Activated T-helper 1 cell treated with Interleukin-2 at 50 U/mL for 16 hours (primary cell): ENCODE results near the gene COG7.
"Not testable (repeated sequence)": the region's sequence is repeated elsewhere in the genome, so short reads cannot be mapped to it uniquely, and the experiment has no call there.

Experiments used
- DNase-seq: peaks from one replicate; pipeline ENCODE4 v3.0.0-alpha.2; 2020; ENCODE audit warnings: low read depth

Gene COG7

DNA sequence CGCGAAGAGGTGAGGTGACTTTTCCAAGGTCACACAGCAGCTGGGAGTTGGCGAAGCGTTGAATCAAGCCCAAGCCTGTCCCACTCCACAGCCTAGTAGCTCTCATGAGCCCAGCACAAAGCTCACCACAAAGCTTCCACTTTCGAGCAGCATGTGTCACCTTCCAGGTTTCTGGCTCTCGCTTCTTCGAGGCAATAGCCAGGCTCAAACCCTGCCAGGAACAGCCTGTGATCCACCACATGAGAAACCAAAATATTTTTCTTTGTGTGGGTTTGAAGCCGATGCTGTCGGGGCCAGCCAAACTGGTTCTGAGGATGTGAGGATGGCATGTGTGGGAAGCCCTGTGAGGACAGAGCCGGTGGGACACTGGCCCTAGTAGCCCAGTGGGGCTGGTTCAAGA lies 68.1 kb downstream of the COG7 start:
- DNase-seq = no peak

DNA sequence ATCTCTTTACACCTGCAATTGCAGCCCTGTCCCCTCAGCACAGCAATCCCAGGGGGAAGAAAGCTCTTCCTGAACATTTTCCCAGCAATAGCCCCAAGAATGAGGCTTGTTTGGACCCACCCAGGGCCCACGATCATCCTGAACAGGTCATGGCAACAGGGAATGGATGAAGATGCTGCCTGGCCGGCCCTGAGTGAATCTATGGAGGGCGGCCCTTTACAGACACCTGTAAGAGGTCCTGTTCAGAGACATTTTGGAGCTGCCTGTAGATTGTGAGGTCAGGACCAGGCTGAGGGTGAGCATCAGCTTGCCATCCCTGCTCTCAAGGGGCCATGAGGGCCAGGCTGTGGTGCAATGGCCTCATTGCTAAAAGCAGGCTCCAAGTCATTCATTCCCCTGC lies 69.1 kb downstream of the COG7 start:
- no peak for DNase-seq

DNA sequence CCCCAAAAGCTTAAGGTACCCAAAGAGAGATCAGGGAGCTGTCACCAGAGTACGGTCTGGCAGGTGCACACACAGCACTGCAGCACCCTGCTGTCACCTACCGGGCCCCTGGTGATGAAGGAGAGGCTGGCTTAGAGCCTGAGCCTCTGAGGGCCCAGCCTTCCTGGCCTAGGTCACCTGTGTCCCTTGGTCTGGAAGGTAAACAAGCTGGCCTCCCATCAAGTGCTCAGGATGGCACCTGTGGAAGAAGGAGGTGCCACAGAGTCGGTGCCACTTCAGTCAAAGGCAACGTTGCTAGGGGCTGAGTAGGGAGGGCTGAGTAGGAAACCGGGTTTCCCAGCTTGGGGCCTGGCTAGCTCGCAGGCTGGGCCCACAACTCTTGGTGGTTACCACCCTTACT lies 70.7 kb downstream of the COG7 start:
- no peak for DNase-seq

DNA sequence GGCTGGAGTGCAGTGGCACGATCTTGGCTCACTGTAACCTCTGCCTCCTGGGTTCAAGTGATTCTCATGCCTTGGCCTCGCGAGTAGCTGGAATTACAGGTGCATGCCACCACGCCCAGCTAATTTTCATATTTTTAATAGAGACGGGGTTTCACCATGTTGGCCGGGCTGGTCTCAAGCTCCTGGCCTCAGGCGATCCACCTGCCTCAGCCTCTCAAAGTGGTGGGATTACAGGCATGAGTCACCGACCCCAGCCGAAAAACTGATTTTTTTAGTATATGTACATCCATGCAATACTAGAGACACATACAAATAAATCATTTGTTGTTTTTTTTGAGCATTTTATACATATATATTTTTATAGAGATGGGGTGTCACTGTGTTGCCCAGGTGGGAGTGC lies 71.3 kb downstream of the COG7 start:
- not testable (repeated sequence) for DNase-seq

DNA sequence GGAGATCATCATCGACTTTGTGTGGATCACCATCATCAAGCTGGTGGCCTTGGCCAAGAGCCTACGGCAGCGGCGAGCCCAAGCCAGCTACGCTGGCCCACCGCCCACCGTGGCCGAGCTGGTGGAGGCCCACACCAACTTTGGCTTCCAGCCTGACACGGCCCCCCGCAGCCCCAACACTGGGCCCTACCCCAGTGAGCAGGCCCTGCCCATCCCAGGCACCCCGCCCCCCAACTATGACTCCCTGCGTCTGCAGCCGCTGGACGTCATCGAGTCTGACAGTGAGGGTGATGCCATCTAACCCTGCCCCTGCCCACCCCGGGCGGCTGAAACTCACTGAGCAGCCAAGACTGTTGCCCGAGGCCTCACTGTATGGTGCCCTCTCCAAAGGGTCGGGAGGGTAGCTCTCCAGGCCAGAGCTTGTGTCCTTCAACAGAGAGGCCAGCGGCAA lies 72.5 kb downstream of the COG7 start:
- no peak for DNase-seq

DNA sequence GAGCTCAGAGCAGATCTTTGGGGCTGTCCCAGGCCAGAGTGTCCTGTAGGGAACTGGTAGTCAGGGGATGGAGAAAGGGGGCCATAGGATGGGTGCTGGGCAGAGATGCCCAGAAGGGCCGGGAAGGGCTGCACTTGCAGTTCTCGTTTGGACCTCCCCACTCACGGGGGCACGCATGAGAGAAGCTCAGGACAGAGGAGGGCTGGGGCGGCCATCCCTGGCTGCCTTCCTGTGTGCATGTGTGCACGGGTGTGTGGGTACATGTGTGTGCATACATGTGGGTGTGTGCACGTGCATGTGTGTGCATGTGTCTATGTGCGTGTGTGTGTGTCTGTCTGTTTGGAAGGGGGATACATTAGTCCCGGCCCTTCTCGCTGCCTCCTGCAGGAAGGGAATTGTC lies 73.3 kb downstream of the COG7 start:
- no peak for DNase-seq

DNA sequence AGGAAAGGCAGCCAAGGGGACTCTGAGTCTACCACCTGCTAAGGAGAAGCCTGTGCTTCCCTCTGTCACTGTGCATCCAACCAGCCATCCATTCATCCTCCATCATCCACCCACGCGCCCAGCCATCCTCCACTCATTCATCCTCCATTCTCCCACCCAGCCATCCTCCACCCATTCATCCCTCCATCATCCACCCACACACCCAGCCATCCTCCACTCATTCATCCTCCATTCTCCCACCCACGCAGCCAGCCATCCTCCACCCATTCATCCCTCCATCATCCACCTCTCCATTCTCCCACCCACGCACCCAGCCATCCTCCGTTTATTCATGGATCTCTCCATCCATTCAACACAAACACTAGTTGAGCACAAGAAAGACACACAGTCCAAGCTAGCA lies 74.1 kb downstream of the COG7 start:
- no peak for DNase-seq

DNA sequence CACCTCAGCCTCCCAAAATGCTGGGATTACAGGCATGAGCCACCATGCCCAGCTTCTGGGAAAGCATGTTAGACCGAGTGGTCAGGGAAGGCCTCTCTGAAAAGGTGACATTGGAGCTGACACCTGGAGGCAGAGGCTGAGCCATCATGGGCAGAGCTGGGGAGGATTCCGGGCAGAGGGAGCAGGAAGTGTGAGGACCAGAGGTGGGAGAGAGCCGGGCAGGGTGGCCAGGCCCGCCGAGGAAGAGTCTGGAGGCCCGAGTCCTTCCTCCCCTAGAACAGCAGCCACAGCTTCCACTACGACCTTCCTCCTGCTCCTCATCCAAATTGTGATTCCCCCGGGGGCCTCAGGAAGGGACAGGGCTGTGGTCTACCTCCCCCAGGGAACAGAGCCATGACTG lies 74.7 kb downstream of the COG7 start:
- DNase-seq = no peak

DNA sequence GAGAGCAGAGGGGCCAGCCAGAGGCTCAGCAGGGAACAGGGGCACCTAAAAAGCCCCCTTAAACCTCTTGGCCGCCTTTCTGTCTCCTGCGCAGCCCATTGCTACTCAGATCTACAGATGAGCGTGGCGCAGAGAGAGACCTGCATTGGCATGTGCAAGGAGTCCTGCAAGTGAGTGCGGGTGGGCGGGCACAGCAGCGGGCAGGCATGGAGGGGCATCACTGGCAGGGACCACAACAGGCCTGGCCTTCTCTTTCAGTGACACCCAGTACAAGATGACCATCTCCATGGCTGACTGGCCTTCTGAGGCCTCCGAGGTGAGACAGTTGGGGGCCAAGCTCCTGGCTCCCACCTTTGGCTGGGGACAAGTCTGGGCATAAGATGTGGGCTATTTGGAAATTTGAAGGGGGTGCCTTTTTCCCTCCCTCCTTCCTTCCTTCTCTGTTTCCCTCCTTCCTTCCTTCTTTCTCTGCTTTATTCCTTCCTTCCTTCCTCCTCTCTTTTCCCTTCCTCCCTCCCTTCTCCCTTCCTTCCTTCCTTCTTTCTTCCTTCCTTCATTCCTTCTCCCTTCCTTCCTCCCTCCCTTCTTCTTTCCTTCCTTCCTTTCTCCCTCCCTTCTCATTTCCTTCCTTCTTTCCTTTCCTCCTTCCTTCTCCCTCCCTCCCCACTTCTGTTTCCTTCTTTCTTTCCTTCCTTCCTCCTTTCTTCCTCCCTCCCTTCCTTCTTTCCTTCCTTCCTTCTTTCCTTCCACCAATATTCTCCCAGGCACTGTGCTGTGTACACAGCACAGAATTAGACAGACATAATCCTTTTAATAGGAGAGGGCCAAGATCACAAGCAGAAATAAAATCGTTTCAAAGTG lies 75.7 kb downstream of the COG7 start:
- no peak for DNase-seq

DNA sequence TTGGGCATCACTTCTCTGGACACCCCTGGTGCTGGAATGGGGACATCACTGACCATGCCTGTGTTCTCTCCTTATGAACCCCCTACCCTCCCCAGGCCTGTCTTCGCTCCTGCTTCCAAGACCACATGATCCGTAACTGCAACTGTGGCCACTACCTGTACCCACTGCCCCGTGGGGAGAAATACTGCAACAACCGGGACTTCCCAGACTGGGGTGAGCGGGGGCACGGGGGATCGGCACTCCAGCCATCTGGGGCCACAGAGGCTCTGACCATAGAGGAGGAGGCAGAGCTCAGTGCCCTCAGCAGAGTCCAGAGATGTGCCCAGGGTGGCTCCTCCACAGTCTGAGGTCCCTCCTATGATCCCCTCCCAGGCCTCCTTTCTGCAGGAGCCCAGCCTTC lies 77.3 kb downstream of the COG7 start:
- DNase-seq = no peak

DNA sequence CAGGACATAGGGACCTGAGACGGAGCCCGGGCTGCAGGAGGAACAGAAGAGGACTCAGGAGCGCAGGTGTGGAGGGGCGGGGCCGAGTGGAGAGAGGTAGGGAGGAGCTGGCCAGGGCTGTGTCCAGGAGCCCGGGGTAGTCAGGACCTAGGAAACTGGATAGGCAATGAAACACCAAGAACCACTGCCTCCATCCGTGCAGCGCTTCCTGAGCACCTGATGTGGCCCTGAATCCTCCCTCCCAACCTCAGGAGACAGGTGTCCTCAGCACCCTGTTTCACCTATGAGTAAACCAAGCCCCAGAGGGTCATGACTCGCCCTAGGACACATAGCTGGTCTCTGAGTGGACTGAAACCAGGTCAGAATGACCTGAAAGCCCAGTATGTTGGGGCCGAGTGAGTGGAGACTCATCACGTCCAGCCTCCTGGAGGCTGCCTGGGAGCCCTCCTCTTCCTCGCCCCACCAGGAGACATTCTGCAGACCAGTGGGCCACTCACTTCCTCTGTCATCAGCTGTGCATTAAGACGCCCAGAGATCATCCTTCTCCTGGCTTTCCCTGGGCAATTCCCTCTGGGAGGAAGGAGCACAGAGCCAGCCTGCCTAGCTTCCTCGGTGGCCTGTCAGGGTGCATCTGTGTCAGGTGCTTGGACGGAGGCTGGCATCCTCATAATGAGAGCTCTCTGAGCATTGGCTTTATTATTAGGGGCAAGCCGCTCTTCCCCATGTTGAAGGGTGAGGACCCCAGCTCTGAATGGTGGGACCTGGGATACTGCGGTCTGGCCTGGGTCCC lies 78.1 kb downstream of the COG7 start:
- no peak for DNase-seq

DNA sequence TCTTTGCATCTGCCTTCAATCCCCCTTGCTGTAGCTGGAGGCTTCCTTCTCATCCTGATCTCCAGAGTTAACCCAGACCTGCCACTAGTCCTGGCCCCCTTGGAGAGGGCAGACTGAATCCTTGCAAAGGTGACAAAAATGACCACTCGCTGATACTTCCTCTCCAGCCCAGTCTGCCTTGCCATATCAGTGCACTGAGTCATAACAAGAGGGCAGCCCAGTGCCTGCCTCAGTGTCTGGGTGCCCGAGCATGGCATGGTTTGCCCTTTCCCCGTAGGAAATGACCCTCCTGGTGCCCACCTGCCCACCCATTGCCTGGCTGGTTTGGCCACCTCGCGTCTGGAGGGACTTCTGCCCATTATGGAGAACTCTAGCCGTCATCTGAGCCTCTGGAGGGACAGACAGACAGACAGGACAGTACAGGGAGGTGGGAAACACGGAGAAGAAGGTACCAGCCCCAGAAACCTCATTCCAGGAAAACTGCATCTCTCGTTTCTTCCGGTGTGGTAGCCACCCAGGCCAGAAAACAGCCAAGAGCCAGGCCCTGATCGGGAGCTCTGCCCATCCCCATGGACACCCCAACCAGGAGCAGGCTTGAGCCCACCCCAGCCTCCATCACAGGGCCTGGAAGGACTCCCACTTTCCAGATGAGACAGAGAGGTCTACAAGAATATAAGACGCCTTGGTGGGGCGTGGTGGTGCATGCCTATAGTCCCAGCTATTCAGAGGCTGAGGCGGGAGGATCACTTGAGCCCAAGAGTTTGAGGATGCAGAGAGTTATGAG lies 79.4 kb downstream of the COG7 start:
- DNase-seq = no peak

DNA sequence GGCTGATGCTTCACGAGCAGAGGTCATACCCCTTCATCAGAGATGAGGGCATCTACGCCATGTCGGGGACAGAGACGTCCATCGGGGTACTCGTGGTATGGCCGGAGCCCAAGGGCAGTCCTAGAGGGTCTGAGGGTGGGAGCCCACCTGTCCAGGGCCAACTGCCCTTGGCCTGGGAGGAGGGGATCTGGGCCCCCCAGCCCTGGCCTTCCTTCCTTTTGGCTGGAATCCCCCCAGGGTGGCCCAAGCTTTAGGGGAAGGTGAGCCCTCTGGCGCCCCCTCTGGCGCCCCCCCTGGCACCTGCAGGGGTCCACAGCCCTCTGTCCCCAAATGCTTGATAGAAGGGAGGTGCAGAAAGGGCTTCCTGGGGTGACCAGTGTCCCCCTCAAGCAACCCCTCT lies 81.6 kb downstream of the COG7 start:
- DNase-seq = no peak

DNA sequence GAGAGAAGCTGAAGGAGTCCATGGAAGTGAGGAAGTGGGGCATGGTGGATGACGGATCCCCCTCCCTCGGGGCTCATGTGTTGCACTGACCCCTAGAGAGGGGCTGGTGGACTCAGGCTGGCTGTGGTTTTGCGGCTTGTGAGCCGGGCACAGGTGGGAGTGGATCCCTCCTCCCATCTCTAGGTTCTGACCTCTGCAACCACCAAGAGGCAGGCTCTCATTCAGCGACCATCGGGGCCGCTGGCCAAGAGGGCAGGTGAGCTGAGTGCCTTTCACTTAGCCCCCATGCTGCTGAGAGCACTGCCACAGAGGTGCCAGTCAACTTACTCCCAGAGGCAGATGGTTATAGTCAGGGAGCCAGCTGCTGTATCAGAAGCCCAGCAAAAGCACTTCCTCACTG lies 83.6 kb downstream of the COG7 start:
- DNase-seq = no peak

DNA sequence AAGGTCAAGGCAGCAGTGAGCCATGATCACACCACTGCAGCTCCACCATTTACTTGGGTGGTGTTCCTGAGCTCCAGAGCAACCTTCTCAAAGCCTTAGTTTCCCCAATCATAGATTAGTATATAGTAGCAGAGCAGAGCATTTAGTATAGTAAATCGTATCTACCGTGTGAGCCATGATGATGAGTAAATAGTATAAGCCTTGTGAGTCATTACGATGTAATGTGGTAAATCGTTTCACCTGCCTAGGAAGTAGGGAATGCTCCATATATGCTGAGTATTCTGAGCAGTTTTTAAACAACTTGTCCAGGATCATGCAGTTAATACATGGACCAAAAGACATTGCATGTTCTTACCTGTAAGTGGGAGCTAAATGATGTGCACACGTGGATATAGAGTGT lies 84.5 kb downstream of the COG7 start:
- no peak for DNase-seq

DNA sequence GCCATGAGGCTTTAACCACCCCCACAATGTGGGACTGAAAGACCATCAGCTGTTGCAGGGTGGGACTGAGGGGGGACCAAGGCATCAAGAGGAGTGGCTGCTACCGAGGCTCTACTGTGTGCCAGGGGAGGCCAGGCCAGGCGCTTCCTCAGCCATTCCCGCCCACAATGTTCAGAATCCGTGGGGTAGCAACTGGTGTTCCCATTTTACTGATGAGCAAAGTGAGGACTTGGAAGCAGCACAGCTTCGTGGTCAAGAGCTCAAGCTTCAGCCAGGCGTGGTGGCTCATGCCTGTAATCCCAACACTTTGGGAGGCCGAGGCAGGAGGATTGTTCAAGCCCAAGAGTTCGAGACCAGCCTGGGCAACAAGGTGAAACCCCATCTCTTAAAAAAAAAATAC lies 85.0 kb downstream of the COG7 start:
- no peak for DNase-seq

DNA sequence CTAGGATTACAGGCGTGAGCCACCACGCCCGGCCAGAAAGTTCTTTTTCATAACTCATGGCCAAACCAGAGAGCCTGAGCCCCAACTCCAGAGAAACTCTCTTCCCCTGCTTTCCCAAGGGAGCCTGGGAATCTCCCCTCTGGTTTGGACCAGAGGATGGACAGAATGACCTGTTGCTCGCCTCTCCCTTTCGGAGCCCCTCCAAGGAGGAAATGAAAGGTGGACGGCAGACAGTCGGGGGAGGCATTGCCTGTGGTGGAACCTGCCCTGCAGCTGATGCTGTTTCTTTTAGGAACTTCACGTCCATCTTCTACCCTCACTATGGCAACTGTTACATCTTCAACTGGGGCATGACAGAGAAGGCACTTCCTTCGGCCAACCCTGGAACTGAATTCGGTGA lies 85.4 kb downstream of the COG7 start:
- no peak for DNase-seq

DNA sequence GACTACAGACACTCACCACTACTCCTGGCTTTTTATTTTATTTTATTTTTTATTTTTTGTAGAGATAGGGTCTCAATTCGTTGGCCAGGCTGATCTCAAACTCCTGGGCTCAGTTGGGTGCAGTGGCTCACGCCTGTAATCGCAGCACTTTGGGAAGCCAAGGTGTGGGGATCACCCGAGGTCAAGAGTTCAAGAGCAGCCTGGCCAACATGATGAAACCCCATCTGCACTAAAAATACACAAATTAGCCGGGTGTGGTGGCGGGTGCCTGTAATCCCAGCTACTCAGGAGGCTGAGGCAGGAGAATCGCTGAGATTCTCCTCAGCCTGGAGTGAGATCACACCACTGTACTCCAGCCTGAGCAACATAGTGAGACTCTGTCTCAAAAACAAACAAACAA lies 86.6 kb downstream of the COG7 start:
- not testable (repeated sequence) for DNase-seq

DNA sequence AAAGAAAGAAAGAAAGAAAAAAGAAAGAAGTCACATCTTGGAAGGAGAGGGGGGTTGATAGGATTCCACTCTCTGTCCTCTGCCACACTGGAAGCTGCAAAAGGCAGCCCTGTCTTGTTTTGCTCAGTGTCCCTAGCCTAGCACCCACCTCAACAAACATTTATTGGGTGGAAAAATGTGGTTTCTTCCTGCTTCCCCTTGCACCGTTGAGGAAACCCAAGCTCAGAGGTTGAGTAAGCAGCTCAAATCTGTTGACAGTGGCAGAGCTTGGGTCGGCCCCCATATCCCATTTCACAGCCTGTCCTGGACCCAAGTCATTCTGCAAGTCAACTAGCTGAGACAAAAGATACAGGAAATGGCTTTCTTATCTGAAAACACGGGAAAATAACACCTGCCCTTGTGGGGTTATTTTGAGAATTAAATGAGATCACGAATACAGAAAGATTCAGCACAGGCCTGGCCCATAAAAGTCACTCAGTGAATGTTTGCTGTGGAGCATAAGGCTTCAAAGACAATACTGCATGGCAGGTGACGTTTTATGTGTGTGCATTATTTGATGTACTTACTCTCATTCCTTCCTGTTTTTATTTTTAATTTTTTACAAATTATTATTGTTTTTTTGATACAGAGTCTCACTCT lies 87.3 kb downstream of the COG7 start:
- no peak for DNase-seq

DNA sequence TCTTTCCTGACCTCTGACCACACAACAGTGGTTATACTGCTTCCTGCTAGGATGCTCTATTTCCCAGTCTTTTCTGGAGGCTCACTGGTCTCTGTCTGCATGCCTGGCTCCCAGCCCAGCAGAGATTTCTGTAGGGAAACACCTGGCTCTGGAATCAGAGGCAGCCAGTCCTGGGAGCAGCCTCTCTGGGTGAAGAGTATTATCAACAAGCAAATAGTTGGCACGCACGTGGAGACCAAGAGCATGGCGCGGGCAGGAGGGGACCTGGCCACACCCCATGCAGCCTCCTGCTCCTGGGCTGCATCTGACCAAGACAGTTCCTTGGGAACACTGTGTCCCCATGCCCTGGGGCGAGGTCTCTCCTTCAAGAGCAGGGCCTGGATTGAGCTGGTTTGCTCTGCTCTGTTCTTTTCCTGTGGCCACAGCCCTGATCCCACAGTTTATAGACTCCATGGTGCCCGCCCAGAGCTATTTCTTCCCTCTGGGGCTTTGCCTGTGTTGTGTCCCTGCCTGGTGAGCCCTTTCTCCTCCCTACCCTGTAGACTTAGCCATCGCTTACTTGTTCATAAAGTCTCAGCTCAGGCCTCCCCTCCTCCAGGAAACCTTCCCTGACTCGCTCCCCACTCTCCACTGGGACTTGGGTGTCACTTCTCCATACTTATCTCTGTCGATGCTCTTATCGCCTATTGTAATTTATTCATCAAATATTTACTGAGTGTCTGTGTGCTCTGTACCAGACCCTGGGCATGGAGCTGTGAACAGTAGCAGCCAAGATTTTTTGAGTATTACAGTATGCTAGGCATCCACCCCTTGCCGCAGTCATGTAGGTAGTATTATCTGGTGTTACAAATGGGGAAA lies 90.3 kb downstream of the COG7 start:
- DNase-seq = no peak

DNA sequence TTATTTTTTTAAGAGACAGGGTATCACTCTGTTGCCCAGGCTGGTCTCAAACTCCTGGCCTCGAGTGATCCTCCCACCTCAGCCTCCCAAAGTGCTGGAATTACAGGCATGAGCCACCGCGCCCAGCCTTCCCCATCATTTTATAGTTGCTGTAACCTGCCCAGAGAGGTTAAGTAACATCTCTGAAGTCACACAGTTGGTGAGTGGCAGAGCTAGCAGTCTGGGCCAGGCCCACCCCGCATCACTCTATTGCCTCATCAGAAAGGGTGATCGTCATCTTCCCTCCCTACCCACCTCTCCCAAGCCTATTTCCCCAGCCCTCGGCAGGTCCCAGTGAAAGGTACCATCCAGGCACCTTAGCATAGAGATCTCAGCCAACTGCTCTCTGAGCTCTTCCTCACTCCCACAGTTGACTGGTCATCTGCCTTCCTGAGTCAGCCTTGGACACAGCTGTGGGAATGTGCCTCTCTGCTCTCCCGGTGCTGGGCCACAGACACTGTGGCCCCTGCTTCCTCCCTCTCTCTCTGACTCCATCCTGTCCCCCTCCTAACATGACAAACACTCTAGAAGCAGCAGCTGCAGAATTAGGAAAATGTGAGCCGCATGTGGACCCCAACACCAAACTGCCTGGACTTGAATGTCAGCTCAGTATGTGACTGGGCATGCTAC lies 93.8 kb downstream of the COG7 start:
- no peak for DNase-seq
